IMR-90 (cell line): ENCODE data around the gene CHRM5.

Experiments used
- POLR2A ChIP-seq: IDR thresholded peaks from 2 replicates; pipeline ENCODE4 v1.6.1; 2012; ENCODE audit warnings: mild to moderate bottlenecking, low read depth, low read length
- USF2 ChIP-seq: fragments of 150-350 bp; IDR thresholded peaks from 2 replicates; pipeline ENCODE4 v1.6.1; 2017; ENCODE audit warnings: mild to moderate bottlenecking, antibody characterized with exemption, low read length, low read depth

DNA sequence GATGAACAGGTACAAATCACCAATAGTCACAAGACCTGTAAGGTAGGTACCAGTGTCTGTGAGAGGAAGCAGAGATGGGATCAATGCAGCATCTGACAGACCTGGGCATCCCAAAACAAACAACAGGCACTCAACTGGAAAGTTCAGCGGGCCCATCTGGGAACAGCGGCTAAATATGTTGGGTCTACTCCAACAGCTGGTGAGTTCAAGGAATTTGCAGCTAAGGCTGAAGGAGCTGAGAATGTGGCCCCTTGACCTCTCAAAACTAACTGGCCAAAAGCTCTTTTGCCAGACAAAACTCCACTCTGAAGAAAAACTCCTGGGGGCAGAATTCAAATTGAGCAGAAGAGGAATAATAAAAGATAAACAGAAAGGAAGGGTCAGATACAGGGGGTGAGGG lies 46.3 kb downstream of the CHRM5 start:
- TF ChIP-seq USF2 (no peak), POLR2A (no peak)
